ENCODE results near the gene GALNT8. TPM values are rescaled to one million over a fixed set of nuclear protein-coding genes. Genes with fewer than 3 reads are reported as not detected.

The GALNT8 gene, protein sequence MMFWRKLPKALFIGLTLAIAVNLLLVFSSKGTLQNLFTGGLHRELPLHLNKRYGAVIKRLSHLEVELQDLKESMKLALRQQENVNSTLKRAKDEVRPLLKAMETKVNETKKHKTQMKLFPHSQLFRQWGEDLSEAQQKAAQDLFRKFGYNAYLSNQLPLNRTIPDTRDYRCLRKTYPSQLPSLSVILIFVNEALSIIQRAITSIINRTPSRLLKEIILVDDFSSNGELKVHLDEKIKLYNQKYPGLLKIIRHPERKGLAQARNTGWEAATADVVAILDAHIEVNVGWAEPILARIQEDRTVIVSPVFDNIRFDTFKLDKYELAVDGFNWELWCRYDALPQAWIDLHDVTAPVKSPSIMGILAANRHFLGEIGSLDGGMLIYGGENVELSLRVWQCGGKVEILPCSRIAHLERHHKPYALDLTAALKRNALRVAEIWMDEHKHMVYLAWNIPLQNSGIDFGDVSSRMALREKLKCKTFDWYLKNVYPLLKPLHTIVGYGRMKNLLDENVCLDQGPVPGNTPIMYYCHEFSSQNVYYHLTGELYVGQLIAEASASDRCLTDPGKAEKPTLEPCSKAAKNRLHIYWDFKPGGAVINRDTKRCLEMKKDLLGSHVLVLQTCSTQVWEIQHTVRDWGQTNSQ
- 0.13 TPM in 1 of 2 replicates, not detected in the other for total RNA-seq

DNA sequence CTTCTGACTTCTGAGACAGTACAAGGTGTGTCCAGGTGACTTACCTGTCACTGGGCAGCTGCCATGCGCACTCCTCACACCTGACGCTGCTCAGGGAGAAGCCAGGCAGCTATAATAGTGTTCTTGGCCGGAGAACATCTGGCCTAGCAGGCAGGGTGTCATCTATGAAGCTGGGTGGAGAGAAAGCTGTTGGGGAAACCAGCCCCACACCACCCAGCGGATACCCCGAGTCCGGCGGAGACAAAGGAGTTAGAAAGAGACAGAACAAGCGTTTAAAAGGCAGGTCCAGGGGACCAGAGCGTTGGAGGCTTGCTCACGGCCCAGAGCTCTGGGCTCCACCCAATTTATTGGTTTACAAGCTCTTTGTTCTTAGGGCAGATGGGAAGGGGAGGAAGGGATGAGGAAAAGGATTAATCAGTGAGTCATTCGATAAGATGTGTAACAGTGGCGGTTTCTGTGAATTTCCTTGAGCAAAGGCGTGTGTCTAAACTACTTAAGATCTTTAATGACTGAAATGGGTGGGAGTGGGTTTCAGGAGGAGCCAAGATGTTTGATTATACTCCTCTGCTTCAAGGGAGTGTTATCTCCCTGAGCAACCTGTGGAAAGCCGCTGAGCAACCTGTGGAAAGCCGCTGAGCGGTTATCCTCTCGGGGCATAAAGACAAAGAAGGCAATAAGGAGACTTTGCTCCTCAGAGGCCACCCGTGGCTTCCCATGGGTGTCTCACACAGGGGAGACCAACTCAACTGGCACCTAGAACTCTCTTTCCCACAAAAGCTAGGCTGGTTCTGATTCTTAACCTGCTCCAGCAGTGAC lies at the start of gene GALNT8:
Gene GALNT8 (plus strand): TSS at position 580 of the 816 bp plus-strand sequence. CDS start 278 bp downstream, outside the sequence.

Other genes with a start within 250 kb of the GALNT8 start
- 9.7 and 13.3 TPM in 2 replicates for gene RAD51AP1, start 181.5 kb upstream of the GALNT8 start, total RNA-seq
- gene DYRK4, start 158.2 kb upstream of the GALNT8 start, total RNA-seq = 24.8 and 36.1 TPM in 2 replicates
- gene AKAP3, start 71.3 kb upstream of the GALNT8 start, total RNA-seq = 0.63 and 0.65 TPM in 2 replicates
- gene NDUFA9, start 71.3 kb upstream of the GALNT8 start, total RNA-seq = 15.5 and 75.1 TPM in 2 replicates
- gene KCNA1, start 189.5 kb downstream of the GALNT8 start, total RNA-seq = not detected in 2 replicates

All from bladder microvascular endothelial cell (primary cell).